ENCODE results near the gene ATP6V0A1.
"Not testable (repeated sequence)": the region's sequence is repeated elsewhere in the genome, so short reads cannot be mapped to it uniquely, and the experiment has no call there.

ATP6V0A1 gene

DNA sequence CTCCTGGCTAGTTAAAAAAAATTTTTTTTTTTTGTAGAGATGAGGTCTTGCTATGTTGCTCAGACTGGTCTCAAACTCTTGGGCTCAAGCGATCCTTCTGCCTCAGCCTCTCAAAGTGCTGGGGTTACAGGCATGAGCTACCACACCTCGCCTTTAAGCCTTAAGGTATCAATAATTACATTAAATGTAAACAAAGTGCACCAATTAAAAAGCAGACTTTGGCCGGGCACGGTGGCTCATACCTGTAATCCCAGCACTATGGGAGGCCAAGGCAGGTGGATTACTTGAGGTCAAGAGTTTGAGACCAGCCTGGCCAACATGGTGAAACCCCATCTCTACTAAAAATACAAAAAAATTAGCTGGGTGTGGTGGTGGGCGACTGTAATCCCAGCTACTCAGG lies 7.4 kb upstream of the ATP6V0A1 start:
- not testable (repeated sequence) for H3K4me2 ChIP-seq (ENCODE audit: low read depth, low read length, poor library complexity, severe bottlenecking); H3K4me3 ChIP-seq (ENCODE audit: low read length, poor library complexity, severe bottlenecking); H3K27me3 ChIP-seq (ENCODE audit: insufficient read depth, low read length, poor library complexity, severe bottlenecking); H3K9ac ChIP-seq (ENCODE audit: low read depth, low read length, poor library complexity, severe bottlenecking); H3F3A ChIP-seq (ENCODE audit: low read depth); H3K4me1 ChIP-seq (ENCODE audit: insufficient read depth, low read length, poor library complexity, severe bottlenecking); H3K9me3 ChIP-seq (ENCODE audit: insufficient read depth, low read depth, low read length); H3K36me3 ChIP-seq (ENCODE audit: insufficient read depth, low read length); H4K20me1 ChIP-seq (ENCODE audit: insufficient read depth, low read length, poor library complexity, severe bottlenecking); H3K9me2 ChIP-seq (replicated peaks; ENCODE audit: low read depth, low read length); H3K79me2 ChIP-seq (ENCODE audit: insufficient read depth, low read length); H2AFZ ChIP-seq (ENCODE audit: low read length)

DNA sequence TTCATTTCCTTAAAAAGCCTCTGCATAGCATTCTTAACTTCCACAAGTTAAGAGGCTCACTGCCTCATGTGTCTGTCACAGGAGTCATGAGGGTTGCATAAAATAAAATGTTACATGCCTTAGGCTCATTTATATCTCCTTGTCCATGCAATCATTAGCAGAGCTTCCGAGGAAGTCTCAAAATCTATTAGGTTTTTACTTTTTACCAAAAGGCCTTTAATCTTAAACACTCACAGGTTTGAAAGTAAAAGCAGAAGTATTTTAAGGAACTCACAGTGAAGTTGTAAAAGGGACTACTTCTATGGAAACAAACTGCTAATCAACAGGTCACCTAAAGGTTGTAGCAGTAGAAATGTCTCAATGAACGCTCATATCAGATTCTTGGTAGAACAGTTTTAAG lies 5.2 kb upstream of the ATP6V0A1 start:
- no peak overlapping the region for H2AFZ ChIP-seq (ENCODE audit: low read length)
- no peak overlapping the region for H3K4me3 ChIP-seq (ENCODE audit: low read length, poor library complexity, severe bottlenecking)

DNA sequence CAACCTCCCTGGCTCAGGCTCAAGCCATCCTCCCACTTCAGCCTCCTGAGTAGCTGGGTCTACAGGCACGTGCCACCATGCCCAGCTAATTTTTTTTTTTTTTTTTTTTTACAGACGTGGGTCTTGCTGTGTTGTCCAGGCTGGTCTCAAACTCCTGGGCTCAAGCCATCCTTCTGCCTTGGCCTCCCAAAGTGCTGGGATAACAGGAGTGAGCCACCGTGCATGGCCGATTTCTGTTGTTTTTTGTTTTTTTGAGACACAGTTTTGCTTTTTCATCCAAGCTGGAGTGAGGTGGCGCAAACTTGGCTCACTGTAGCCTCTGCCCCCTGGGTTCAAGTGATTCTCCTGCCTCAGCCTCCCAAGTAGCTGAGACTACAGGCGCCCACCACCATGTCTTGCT lies 3.7 kb upstream of the ATP6V0A1 start:
- not testable (repeated sequence) for H3K9me3 ChIP-seq (ENCODE audit: insufficient read depth, low read depth, low read length); H3K27me3 ChIP-seq (ENCODE audit: insufficient read depth, low read length, poor library complexity, severe bottlenecking); H3K36me3 ChIP-seq (ENCODE audit: insufficient read depth, low read length); H2AFZ ChIP-seq (ENCODE audit: low read length); H3K9ac ChIP-seq (ENCODE audit: low read depth, low read length, poor library complexity, severe bottlenecking); H3K4me2 ChIP-seq (ENCODE audit: low read depth, low read length, poor library complexity, severe bottlenecking); H3K79me2 ChIP-seq (ENCODE audit: insufficient read depth, low read length); H4K20me1 ChIP-seq (ENCODE audit: insufficient read depth, low read length, poor library complexity, severe bottlenecking); H3K4me3 ChIP-seq (ENCODE audit: low read length, poor library complexity, severe bottlenecking); H3K9me2 ChIP-seq (replicated peaks; ENCODE audit: low read depth, low read length)
- peaks cover 18% of the 10 kb centered on the region for H3F3A ChIP-seq (ENCODE audit: low read depth)
- peaks cover 32% of the 10 kb centered on the region for H3K4me1 ChIP-seq (ENCODE audit: insufficient read depth, low read length, poor library complexity, severe bottlenecking)

More for the DNA sequence above, 5.2 kb upstream of the ATP6V0A1 start:
- Histone ChIP-seq H3K36me3 (ENCODE audit: insufficient read depth, low read length) (no peaks in the 10 kb centered on the region), H3K4me2 (ENCODE audit: low read depth, low read length, poor library complexity, severe bottlenecking) (no peak overlapping the region), H4K20me1 (ENCODE audit: insufficient read depth, low read length, poor library complexity, severe bottlenecking) (no peaks in the 10 kb centered on the region), H3K4me1 (ENCODE audit: insufficient read depth, low read length, poor library complexity, severe bottlenecking) (peaks cover 20% of the 10 kb centered on the region), H3K27me3 (ENCODE audit: insufficient read depth, low read length, poor library complexity, severe bottlenecking) (no peaks in the 10 kb centered on the region), H3K9ac (ENCODE audit: low read depth, low read length, poor library complexity, severe bottlenecking) (no peak overlapping the region), H3K79me2 (ENCODE audit: insufficient read depth, low read length) (no peaks in the 10 kb centered on the region), H3K9me3 (ENCODE audit: insufficient read depth, low read depth, low read length) (no peaks in the 10 kb centered on the region), H3K9me2 (replicated peaks; ENCODE audit: low read depth, low read length) (no peaks in the 10 kb centered on the region), H3F3A (ENCODE audit: low read depth) (peaks cover 7% of the 10 kb centered on the region; the same call in 1 of the 2 replicates)
- TF ChIP-seq CTCF (conservative IDR thresholded peaks at IDR 0.05; ENCODE audit: low read length) (no peak), EZH2phosphoT487 (IDR thresholded peaks at IDR 0.05; ENCODE audit: borderline replicate concordance) (no peak)

DNA sequence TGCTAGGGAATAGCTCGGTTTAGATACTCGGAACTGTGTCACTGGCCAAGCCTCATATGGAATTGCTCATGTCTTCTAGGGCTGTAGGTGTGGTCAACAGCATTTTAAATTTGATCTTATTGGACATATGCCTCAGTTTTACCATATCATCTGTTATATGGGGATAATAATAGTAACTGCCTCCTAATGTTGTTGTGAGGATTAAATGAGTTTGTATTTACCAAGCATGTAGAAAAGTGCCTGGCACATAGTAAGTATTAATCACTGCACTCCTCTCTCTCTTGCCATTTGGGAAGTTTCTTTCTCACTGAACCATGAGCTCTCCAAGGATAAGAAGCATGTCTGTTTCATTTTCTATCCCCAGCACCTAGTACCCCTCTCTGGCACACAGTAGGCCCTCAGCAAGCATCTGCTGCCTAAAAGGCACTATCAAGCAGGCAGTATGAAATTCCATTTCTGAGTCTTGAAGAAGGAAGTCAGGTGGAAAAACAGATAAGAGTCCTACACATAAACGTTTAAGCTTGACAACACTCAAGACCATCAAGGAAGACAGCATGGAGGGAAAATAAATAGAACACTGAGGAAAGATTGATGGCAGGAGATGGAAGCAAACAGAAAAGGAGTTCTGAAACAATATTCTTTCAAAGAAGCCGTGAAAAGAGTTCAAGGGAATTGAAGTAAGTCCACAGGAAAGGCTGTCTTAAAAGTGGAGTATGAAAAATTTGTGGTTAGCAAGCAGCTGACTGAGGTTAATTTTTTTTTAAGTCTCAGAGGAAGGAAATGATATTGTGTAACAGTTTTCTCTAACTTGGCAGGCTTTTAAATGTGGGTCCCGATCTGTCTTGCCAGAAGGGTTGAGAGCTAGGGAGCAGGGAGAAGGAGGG lies 2.2 kb upstream of the ATP6V0A1 start:
- Histone ChIP-seq H3F3A (ENCODE audit: low read depth) (peaks cover 18% of the 10 kb centered on the region), H3K4me3 (ENCODE audit: low read length, poor library complexity, severe bottlenecking) (peak overlapping the region; percentile 58), H3K4me1 (ENCODE audit: insufficient read depth, low read length, poor library complexity, severe bottlenecking) (peaks cover 38% of the 10 kb centered on the region), H3K79me2 (ENCODE audit: insufficient read depth, low read length) (no peaks in the 10 kb centered on the region), H3K4me2 (ENCODE audit: low read depth, low read length, poor library complexity, severe bottlenecking) (peak overlapping the region; percentile 80), H3K36me3 (ENCODE audit: insufficient read depth, low read length) (no peaks in the 10 kb centered on the region), H3K27me3 (ENCODE audit: insufficient read depth, low read length, poor library complexity, severe bottlenecking) (no peaks in the 10 kb centered on the region), H4K20me1 (ENCODE audit: insufficient read depth, low read length, poor library complexity, severe bottlenecking) (peaks cover 3% of the 10 kb centered on the region), H3K9me2 (replicated peaks; ENCODE audit: low read depth, low read length) (no peaks in the 10 kb centered on the region), H2AFZ (ENCODE audit: low read length) (no peak overlapping the region), H3K9ac (ENCODE audit: low read depth, low read length, poor library complexity, severe bottlenecking) (no peak overlapping the region), H3K9me3 (ENCODE audit: insufficient read depth, low read depth, low read length) (no peaks in the 10 kb centered on the region)
- TF ChIP-seq CTCF (conservative IDR thresholded peaks at IDR 0.05; ENCODE audit: low read length) (no peak), EZH2phosphoT487 (IDR thresholded peaks at IDR 0.05; ENCODE audit: borderline replicate concordance) (no peak)
